ENCODE measurements around the gene GSN. TPM values are rescaled to one million over a fixed set of nuclear protein-coding genes. Genes with fewer than 3 reads are reported as not detected.
A peak's percentile ranks its signal among the peaks of the same experiment; 100 is the strongest.

The GSN gene
- total and polyA plus RNA-seq, 2 of the 13 experiments (the other 11 are each of a cell fraction or from before 2014, with no cell fraction given), result 294 to 307 TPM

DNA sequence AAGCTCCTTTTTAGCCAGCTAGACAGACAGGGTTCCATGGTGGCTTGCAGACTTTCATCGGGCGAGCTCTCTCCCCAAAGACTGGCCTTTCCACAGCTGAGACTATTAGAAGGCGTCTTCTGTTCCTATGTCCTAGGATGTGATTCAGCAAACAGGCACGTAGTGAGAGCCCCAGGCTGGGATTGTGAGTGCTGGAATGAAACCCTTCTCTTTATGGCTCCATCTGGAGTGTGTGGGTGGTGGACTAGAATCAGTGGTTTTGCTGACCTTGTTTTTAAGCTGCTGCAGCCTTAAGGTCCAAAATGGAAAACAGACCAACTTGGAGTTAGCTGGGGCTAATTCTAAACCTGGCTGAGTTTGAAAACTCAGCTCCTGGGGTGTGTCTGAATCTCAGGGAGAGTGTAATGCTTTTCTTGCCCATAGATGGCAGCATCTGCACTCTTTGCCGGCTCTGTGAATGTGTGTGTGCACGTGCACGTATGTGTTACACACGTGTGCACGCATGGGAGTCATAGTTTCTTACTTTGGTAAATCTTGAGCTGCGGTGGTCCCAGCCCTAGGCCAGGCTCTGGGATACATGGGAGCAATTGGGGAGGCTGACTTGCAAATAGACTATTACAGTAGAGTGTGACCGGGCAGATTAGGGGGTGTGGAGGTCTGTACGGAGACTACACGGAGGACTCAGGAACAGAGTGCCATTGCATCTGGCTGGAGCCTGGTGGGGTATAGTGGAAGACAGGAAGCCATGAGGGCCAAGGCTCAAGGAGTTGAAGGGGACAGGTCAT lies 10.7 kb downstream of the GSN start (continued):
- TF ChIP-seq, protein P1, sequence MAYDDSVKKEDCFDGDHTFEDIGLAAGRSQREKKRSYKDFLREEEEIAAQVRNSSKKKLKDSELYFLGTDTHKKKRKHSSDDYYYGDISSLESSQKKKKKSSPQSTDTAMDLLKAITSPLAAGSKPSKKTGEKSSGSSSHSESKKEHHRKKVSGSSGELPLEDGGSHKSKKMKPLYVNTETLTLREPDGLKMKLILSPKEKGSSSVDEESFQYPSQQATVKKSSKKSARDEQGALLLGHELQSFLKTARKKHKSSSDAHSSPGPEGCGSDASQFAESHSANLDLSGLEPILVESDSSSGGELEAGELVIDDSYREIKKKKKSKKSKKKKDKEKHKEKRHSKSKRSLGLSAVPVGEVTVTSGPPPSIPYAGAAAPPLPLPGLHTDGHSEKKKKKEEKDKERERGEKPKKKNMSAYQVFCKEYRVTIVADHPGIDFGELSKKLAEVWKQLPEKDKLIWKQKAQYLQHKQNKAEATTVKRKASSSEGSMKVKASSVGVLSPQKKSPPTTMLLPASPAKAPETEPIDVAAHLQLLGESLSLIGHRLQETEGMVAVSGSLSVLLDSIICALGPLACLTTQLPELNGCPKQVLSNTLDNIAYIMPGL (CRISPR knock-in tag; IDR thresholded peaks at IDR 0.05; ENCODE audit: borderline replicate concordance in 1 of 2, low read depth in 1 of 2), result 0 out of 4 replicates have a peak, but pooled peaks of 1 of the 2 experiments have one; percentile 27
- TF ChIP-seq ZNF816 (CRISPR knock-in tag; IDR thresholded peaks at IDR 0.05; ENCODE audit: borderline replicate concordance) (no peak), ARNTL (CRISPR knock-in tag; IDR thresholded peaks at IDR 0.05) (peak; percentile 98), CCDC6 (CRISPR knock-in tag; IDR thresholded peaks at IDR 0.05) (0 out of 2 replicates have a peak, but pooled peaks have one; percentile 34), ZNF547 (CRISPR knock-in tag; IDR thresholded peaks at IDR 0.05) (peak; percentile 36; the same call in 1 of the 2 replicates)
- TF ChIP-seq, protein P2, sequence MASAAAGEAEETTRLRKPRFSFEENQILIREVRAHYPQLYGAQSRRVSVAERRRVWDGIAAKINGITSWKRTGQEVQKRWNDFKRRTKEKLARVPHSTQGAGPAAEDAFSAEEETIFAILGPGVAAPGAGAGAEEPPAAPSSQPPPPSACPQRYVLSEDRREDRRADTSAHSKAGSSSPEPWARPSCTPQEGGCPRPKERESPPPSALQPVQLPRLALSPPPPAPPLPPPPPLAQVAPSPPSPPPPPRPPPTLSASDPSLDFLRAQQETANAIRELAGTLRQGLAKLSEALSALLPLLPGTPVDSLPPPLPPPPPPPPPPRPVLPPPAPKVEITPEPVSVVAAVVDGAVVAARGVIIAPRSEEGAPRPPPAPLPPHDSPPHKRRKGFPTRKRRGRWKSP (CRISPR knock-in tag; IDR thresholded peaks at IDR 0.05), result 0 out of 2 replicates have a peak, but pooled peaks have one; percentile 33
- TF ChIP-seq, protein P3, sequence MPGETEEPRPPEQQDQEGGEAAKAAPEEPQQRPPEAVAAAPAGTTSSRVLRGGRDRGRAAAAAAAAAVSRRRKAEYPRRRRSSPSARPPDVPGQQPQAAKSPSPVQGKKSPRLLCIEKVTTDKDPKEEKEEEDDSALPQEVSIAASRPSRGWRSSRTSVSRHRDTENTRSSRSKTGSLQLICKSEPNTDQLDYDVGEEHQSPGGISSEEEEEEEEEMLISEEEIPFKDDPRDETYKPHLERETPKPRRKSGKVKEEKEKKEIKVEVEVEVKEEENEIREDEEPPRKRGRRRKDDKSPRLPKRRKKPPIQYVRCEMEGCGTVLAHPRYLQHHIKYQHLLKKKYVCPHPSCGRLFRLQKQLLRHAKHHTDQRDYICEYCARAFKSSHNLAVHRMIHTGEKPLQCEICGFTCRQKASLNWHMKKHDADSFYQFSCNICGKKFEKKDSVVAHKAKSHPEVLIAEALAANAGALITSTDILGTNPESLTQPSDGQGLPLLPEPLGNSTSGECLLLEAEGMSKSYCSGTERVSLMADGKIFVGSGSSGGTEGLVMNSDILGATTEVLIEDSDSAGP (CRISPR knock-in tag; IDR thresholded peaks at IDR 0.05; ENCODE audit: borderline replicate concordance), result 0 out of 2 replicates have a peak, but pooled peaks have one; percentile 41
- TF ChIP-seq, protein P4, sequence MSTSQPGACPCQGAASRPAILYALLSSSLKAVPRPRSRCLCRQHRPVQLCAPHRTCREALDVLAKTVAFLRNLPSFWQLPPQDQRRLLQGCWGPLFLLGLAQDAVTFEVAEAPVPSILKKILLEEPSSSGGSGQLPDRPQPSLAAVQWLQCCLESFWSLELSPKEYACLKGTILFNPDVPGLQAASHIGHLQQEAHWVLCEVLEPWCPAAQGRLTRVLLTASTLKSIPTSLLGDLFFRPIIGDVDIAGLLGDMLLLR (CRISPR knock-in tag; IDR thresholded peaks at IDR 0.05), result peak; percentile 65; the same call in 1 of the 2 replicates

Measured in HepG2 (cell line).